ENCODE results near the gene RNU5D-1. TPM values are rescaled to one million over a fixed set of nuclear protein-coding genes. Genes with fewer than 3 reads are reported as not detected.
A peak's percentile ranks its signal among the peaks of the same experiment; 100 is the strongest.

Gene RNU5D-1
- total RNA-seq, 1 experiment from 2014 or later, result not detected

DNA sequence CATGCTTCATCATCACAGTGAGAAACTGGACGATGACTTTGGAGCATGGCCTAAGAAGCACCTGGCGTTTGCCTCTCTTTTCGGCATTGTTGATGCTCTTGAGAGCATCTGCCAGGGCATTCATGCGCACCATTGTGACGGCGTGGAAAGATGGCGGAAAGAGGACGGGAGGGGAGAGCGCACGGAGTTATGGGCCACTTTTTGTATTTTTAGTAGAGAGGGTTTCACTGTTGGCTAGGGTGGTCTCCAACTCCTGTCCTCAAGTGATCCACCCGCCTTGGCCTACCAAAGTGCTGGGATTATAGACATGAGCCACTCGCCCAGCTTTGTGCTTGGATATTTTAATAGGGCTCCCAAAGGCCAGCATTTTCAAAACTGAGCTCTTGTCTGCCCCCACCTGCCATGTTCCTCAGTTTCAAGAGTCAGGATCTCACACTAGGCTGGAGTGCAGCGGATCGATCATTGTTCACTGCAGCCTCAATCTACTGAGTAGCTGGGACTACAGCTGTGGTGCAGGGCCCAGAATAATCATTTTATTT, 49.7 kb upstream of the RNU5D-1 start (continued):
- TF ChIP-seq, protein P1, sequence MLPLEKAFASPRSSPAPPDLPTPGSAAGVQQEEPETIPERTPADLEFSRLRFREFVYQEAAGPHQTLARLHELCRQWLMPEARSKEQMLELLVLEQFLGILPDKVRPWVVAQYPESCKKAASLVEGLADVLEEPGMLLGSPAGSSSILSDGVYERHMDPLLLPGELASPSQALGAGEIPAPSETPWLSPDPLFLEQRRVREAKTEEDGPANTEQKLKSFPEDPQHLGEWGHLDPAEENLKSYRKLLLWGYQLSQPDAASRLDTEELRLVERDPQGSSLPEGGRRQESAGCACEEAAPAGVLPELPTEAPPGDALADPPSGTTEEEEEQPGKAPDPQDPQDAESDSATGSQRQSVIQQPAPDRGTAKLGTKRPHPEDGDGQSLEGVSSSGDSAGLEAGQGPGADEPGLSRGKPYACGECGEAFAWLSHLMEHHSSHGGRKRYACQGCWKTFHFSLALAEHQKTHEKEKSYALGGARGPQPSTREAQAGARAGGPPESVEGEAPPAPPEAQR (CRISPR knock-in tag; IDR thresholded peaks at IDR 0.05), result no peak
- TF ChIP-seq, protein P2, sequence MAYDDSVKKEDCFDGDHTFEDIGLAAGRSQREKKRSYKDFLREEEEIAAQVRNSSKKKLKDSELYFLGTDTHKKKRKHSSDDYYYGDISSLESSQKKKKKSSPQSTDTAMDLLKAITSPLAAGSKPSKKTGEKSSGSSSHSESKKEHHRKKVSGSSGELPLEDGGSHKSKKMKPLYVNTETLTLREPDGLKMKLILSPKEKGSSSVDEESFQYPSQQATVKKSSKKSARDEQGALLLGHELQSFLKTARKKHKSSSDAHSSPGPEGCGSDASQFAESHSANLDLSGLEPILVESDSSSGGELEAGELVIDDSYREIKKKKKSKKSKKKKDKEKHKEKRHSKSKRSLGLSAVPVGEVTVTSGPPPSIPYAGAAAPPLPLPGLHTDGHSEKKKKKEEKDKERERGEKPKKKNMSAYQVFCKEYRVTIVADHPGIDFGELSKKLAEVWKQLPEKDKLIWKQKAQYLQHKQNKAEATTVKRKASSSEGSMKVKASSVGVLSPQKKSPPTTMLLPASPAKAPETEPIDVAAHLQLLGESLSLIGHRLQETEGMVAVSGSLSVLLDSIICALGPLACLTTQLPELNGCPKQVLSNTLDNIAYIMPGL (CRISPR knock-in tag; IDR thresholded peaks at IDR 0.05), result no peak
- TF ChIP-seq FOXP1 (CRISPR knock-in tag; IDR thresholded peaks at IDR 0.05; ENCODE audit: borderline replicate concordance) (no peak), ZNF138 (CRISPR knock-in tag; conservative IDR thresholded peaks at IDR 0.05) (no peak), TEAD1 (CRISPR knock-in tag; IDR thresholded peaks at IDR 0.05) (no peak), ATF1 (CRISPR knock-in tag; IDR thresholded peaks at IDR 0.05) (no peak), TEAD4 (CRISPR knock-in tag; IDR thresholded peaks at IDR 0.05) (no peak), EMX1 (CRISPR knock-in tag; IDR thresholded peaks at IDR 0.05) (0 out of 2 replicates have a peak, but pooled peaks have one; percentile 18), TP53 (CRISPR knock-in tag; IDR thresholded peaks at IDR 0.05) (no peak), ZNF396 (CRISPR knock-in tag; IDR thresholded peaks at IDR 0.05; ENCODE audit: borderline replicate concordance) (no peak), IRF2 (CRISPR knock-in tag; IDR thresholded peaks at IDR 0.05; ENCODE audit: borderline replicate concordance, low read depth) (no peak), GTF2I (CRISPR knock-in tag; conservative IDR thresholded peaks at IDR 0.05) (no peak), NR2C2 (CRISPR knock-in tag; IDR thresholded peaks at IDR 0.05) (no peak), GABPB1 (CRISPR knock-in tag; IDR thresholded peaks at IDR 0.05) (no peak), PRRX2 (CRISPR knock-in tag; IDR thresholded peaks at IDR 0.05) (no peak; the same call in 1 of the 2 replicates)
- TF ChIP-seq, protein P3, sequence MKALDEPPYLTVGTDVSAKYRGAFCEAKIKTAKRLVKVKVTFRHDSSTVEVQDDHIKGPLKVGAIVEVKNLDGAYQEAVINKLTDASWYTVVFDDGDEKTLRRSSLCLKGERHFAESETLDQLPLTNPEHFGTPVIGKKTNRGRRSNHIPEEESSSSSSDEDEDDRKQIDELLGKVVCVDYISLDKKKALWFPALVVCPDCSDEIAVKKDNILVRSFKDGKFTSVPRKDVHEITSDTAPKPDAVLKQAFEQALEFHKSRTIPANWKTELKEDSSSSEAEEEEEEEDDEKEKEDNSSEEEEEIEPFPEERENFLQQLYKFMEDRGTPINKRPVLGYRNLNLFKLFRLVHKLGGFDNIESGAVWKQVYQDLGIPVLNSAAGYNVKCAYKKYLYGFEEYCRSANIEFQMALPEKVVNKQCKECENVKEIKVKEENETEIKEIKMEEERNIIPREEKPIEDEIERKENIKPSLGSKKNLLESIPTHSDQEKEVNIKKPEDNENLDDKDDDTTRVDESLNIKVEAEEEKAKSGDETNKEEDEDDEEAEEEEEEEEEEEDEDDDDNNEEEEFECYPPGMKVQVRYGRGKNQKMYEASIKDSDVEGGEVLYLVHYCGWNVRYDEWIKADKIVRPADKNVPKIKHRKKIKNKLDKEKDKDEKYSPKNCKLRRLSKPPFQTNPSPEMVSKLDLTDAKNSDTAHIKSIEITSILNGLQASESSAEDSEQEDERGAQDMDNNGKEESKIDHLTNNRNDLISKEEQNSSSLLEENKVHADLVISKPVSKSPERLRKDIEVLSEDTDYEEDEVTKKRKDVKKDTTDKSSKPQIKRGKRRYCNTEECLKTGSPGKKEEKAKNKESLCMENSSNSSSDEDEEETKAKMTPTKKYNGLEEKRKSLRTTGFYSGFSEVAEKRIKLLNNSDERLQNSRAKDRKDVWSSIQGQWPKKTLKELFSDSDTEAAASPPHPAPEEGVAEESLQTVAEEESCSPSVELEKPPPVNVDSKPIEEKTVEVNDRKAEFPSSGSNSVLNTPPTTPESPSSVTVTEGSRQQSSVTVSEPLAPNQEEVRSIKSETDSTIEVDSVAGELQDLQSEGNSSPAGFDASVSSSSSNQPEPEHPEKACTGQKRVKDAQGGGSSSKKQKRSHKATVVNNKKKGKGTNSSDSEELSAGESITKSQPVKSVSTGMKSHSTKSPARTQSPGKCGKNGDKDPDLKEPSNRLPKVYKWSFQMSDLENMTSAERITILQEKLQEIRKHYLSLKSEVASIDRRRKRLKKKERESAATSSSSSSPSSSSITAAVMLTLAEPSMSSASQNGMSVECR (CRISPR knock-in tag; IDR thresholded peaks at IDR 0.05; ENCODE audit: borderline replicate concordance), result no peak
- TF ChIP-seq, protein P4, sequence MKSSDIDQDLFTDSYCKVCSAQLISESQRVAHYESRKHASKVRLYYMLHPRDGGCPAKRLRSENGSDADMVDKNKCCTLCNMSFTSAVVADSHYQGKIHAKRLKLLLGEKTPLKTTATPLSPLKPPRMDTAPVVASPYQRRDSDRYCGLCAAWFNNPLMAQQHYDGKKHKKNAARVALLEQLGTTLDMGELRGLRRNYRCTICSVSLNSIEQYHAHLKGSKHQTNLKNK (CRISPR knock-in tag; IDR thresholded peaks at IDR 0.05), result no peak
- TF ChIP-seq, protein P5, sequence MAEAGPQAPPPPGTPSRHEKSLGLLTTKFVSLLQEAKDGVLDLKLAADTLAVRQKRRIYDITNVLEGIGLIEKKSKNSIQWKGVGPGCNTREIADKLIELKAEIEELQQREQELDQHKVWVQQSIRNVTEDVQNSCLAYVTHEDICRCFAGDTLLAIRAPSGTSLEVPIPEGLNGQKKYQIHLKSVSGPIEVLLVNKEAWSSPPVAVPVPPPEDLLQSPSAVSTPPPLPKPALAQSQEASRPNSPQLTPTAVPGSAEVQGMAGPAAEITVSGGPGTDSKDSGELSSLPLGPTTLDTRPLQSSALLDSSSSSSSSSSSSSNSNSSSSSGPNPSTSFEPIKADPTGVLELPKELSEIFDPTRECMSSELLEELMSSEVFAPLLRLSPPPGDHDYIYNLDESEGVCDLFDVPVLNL (CRISPR knock-in tag; IDR thresholded peaks at IDR 0.05; ENCODE audit: borderline replicate concordance, low read depth), result no peak
- TF ChIP-seq, protein P6, sequence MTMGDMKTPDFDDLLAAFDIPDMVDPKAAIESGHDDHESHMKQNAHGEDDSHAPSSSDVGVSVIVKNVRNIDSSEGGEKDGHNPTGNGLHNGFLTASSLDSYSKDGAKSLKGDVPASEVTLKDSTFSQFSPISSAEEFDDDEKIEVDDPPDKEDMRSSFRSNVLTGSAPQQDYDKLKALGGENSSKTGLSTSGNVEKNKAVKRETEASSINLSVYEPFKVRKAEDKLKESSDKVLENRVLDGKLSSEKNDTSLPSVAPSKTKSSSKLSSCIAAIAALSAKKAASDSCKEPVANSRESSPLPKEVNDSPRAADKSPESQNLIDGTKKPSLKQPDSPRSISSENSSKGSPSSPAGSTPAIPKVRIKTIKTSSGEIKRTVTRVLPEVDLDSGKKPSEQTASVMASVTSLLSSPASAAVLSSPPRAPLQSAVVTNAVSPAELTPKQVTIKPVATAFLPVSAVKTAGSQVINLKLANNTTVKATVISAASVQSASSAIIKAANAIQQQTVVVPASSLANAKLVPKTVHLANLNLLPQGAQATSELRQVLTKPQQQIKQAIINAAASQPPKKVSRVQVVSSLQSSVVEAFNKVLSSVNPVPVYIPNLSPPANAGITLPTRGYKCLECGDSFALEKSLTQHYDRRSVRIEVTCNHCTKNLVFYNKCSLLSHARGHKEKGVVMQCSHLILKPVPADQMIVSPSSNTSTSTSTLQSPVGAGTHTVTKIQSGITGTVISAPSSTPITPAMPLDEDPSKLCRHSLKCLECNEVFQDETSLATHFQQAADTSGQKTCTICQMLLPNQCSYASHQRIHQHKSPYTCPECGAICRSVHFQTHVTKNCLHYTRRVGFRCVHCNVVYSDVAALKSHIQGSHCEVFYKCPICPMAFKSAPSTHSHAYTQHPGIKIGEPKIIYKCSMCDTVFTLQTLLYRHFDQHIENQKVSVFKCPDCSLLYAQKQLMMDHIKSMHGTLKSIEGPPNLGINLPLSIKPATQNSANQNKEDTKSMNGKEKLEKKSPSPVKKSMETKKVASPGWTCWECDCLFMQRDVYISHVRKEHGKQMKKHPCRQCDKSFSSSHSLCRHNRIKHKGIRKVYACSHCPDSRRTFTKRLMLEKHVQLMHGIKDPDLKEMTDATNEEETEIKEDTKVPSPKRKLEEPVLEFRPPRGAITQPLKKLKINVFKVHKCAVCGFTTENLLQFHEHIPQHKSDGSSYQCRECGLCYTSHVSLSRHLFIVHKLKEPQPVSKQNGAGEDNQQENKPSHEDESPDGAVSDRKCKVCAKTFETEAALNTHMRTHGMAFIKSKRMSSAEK (CRISPR knock-in tag; IDR thresholded peaks at IDR 0.05; ENCODE audit: borderline replicate concordance), result 0 out of 2 replicates have a peak, but pooled peaks have one; percentile 38
- TF ChIP-seq, protein P7, sequence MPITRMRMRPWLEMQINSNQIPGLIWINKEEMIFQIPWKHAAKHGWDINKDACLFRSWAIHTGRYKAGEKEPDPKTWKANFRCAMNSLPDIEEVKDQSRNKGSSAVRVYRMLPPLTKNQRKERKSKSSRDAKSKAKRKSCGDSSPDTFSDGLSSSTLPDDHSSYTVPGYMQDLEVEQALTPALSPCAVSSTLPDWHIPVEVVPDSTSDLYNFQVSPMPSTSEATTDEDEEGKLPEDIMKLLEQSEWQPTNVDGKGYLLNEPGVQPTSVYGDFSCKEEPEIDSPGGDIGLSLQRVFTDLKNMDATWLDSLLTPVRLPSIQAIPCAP (CRISPR knock-in tag; IDR thresholded peaks at IDR 0.05), result no peak
- TF ChIP-seq, protein P8, sequence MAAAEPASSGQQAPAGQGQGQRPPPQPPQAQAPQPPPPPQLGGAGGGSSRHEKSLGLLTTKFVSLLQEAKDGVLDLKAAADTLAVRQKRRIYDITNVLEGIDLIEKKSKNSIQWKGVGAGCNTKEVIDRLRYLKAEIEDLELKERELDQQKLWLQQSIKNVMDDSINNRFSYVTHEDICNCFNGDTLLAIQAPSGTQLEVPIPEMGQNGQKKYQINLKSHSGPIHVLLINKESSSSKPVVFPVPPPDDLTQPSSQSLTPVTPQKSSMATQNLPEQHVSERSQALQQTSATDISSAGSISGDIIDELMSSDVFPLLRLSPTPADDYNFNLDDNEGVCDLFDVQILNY (CRISPR knock-in tag; IDR thresholded peaks at IDR 0.05), result no peak
- TF ChIP-seq, protein P9, sequence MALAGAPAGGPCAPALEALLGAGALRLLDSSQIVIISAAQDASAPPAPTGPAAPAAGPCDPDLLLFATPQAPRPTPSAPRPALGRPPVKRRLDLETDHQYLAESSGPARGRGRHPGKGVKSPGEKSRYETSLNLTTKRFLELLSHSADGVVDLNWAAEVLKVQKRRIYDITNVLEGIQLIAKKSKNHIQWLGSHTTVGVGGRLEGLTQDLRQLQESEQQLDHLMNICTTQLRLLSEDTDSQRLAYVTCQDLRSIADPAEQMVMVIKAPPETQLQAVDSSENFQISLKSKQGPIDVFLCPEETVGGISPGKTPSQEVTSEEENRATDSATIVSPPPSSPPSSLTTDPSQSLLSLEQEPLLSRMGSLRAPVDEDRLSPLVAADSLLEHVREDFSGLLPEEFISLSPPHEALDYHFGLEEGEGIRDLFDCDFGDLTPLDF (CRISPR knock-in tag; IDR thresholded peaks at IDR 0.05), result no peak
